Smooth muscle cell (in vitro differentiated cells): Measurements from ENCODE around the gene OR4D2. TPM values are rescaled to one million over a fixed set of nuclear protein-coding genes. Genes with fewer than 3 reads are reported as not detected.

Source experiments
- DNase-seq: peaks from one replicate; lab custom pipeline; 2025; ENCODE audit not compliant: unreplicated experiment; lab: John Stamatoyannopoulos, UW
- H2AFZ ChIP-seq: fragments of 200-600 bp; sonication (generic); 2 replicates; pipeline ENCODE4 v1.6.0; 2016; ENCODE audit warnings: antibody characterized with exemption, low read depth, mild to moderate bottlenecking
- H3F3A ChIP-seq: fragments of 200-600 bp; sonication (generic); 2 replicates; pipeline ENCODE4 v1.6.0; 2017; ENCODE audit warnings: antibody characterized with exemption, low read depth
- H3K27ac ChIP-seq: fragments of 200-600 bp; sonication (generic); 2 replicates; pipeline ENCODE4 v1.5.1; 2016; ENCODE audit warnings: low read depth, mild to moderate bottlenecking
- H3K27me3 ChIP-seq: fragments of 200-600 bp; sonication (generic); 2 replicates; pipeline ENCODE4 v1.6.1; 2016; ENCODE audit warnings: low read depth, mild to moderate bottlenecking
- H3K36me3 ChIP-seq: fragments of 200-600 bp; sonication (generic); 2 replicates; pipeline ENCODE4 v1.5.1; 2016; ENCODE audit warnings: low read depth
- H3K4me1 ChIP-seq: fragments of 200-600 bp; sonication (generic); 2 replicates; pipeline ENCODE4 v1.5.1; 2016; ENCODE audit warnings: low read depth
- H3K4me2 ChIP-seq: fragments of 200-600 bp; sonication (generic); 2 replicates; pipeline ENCODE4 v1.6.0; 2016; ENCODE audit warnings: mild to moderate bottlenecking
- H3K4me3 ChIP-seq: fragments of 200-600 bp; sonication (generic); 2 replicates; pipeline ENCODE4 v1.5.1; 2016; ENCODE audit warnings: mild to moderate bottlenecking
- H3K79me2 ChIP-seq: fragments of 200-600 bp; sonication (generic); 2 replicates; pipeline ENCODE4 v1.6.0; 2016; ENCODE audit warnings: low read depth, mild to moderate bottlenecking
- H3K9ac ChIP-seq: fragments of 200-600 bp; sonication (generic); 2 replicates; pipeline ENCODE4 v1.6.0; 2016; ENCODE audit warnings: low read depth
- H3K9me3 ChIP-seq: fragments of 200-600 bp; sonication (generic); replicated peaks from 2 replicates; pipeline ENCODE4 v1.5.1; 2016; ENCODE audit warnings: low read depth
- H4K20me1 ChIP-seq: fragments of 200-600 bp; sonication (generic); 2 replicates; pipeline ENCODE4 v1.6.0; 2016; ENCODE audit warnings: low read depth
- CTCF ChIP-seq: fragments of 200-600 bp; sonication (generic); IDR thresholded peaks from 2 replicates; pipeline ENCODE4 v1.5.1; 2017; ENCODE audit warnings: borderline replicate concordance, mild to moderate bottlenecking, antibody characterized with exemption; ENCODE audit not compliant: insufficient read depth, poor library complexity, severe bottlenecking
- WGBS: methylation state at CpG from one replicate; pipeline ENCODE4 v1.1.7; 2016; ENCODE audit warnings: low lambda C conversion rate; 5-methylcytosine and 5-hydroxymethylcytosine counted together
- polyA plus RNA-seq: library from polyadenylated mRNA; unstranded; fragments of >200 nt; fragmentation: Nextera tagmentation; extraction: Ambion mirVana; gene quantifications from 2 replicates; pipeline ENCODE4 v1.2.1, GENCODE V29; 2016
- total RNA-seq: library from RNA; depleted of rRNA; stranded (reverse); fragments of >200 nt; gene quantifications from 2 replicates; pipeline ENCODE4 v1.2.3, GENCODE V29; 2014

OR4D2 gene
- total and polyA plus RNA-seq, 2 experiments from 2014 or later = not detected

DNA sequence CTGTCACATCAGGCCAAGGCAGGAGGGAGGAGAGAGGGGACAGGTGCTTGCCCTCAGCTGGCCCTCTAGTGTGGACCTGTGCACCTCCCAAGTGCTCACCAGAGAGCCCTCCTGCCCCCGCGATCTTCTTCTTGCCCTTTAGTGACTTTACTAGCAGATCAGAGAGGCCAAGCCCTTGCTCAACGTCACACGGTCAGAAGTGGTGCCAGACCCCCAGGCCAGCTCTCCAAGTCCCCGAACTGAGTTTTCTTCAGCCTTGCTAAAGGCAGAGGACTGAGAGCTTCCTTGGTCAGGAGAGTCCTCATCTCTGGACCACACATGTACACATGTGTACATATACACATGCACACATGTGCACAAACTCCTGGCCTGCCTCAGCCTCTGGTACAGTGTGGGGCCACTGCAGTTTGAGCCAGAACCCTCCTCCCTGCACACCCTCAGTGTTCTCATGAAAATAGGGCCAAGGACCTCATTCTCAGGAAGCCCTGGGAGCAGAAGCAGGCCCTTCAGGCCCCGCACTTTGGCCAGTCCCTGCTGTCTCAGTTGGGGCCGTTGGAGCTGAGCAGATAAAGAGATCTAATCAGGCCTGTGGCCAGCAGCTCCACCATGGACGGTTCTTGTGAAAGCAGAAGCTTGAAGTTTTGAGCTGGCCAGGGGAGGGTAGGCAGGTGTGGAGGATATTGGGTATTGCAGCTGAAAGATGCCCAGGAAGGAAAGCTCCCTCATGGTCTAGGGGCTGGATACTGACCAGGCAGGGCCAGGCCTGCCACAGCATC is 18.4 kb downstream of the OR4D2 start:
- Histone ChIP-seq H3K9me3 (no peaks in the 10 kb centered on the region), H4K20me1 (no peaks in the 10 kb centered on the region), H3K4me3 (no peak overlapping the region), H3K4me2 (no peak overlapping the region), H2AFZ (no peak overlapping the region), H3K79me2 (no peaks in the 10 kb centered on the region), H3K4me1 (no peaks in the 10 kb centered on the region), H3K36me3 (no peaks in the 10 kb centered on the region), H3F3A (no peaks in the 10 kb centered on the region), H3K9ac (no peak overlapping the region), H3K27me3 (peaks cover 3% of the 10 kb centered on the region), H3K27ac (no peak overlapping the region)
- 77% methylated on average over 8 of the region's 8 CpGs for WGBS
- DNase-seq = no peak
- no peak for TF ChIP-seq CTCF

DNA sequence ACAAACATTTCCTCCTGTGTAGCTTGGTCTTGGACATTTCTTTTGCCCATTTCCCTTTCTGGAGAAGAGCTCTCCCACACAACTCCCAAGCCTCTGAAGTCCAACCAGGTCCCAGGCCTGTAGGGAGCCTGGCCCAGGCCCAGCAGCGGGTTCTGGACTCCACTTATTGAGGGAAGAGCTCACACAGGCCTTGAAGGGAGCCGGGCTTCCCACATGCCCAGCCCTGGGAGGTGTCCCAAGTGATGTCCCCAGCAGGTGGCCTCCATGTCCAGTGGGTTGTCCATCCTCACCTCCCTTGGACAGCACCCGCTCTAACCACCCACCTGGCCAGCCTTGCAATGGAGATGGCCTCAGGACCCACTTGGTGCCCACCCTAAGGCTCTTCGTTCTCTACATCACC is 19.8 kb downstream of the OR4D2 start:
- Histone ChIP-seq H3K4me2 (no peak overlapping the region), H3K79me2 (no peaks in the 10 kb centered on the region), H3K4me3 (no peak overlapping the region), H3K27ac (no peak overlapping the region), H4K20me1 (no peaks in the 10 kb centered on the region), H3K9me3 (no peaks in the 10 kb centered on the region), H3K9ac (no peak overlapping the region), H3F3A (no peaks in the 10 kb centered on the region), H3K27me3 (no peaks in the 10 kb centered on the region), H3K4me1 (no peaks in the 10 kb centered on the region), H3K36me3 (no peaks in the 10 kb centered on the region), H2AFZ (no peak overlapping the region)
- no peak for TF ChIP-seq CTCF
- 83% methylated on average over 4 of the region's 4 CpGs for WGBS
- no peak for DNase-seq

- no peaks in the 10 kb centered on the region for H3F3A ChIP-seq
- H3K9ac ChIP-seq = no peak overlapping the region
- no peak overlapping the region for H3K4me3 ChIP-seq
- H4K20me1 ChIP-seq = no peaks in the 10 kb centered on the region
- H3K36me3 ChIP-seq = no peaks in the 10 kb centered on the region
- H3K27me3 ChIP-seq = no peaks in the 10 kb centered on the region
- DNase-seq = no peak
- H3K9me3 ChIP-seq = no peaks in the 10 kb centered on the region
- no peak for TF ChIP-seq CTCF
- no peak overlapping the region for H3K27ac ChIP-seq
- H3K4me2 ChIP-seq = no peak overlapping the region
- WGBS = 85% methylated on average over 6 of the region's 6 CpGs
- H3K4me1 ChIP-seq = no peaks in the 10 kb centered on the region
- no peaks in the 10 kb centered on the region for H3K79me2 ChIP-seq
- no peak overlapping the region for H2AFZ ChIP-seq
Measured at GRCh38 chr17:58187063-58187462, 20.3 kb downstream of the OR4D2 start.

DNA sequence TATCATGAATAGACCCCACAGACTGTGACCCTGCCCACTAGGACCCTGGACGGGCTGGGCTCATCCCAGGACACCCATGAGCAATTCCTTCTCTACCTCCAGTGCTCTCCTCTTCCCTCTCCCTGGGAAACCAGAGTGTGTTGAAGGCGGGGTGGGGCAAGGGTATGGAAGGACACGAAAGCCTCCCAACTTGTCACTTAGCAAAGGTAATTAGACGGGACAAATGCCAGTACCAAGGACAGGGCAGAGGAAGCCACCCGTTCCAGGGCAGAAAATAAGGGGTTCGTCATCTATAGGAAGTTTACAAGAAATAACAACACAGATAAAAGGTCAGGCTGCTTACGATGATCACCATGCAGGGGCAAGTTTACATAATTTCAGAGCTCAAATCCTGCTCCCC is 20.9 kb downstream of the OR4D2 start:
- Histone ChIP-seq H3K79me2 (no peaks in the 10 kb centered on the region), H3K36me3 (no peaks in the 10 kb centered on the region), H3K4me2 (no peak overlapping the region), H3K9me3 (no peaks in the 10 kb centered on the region), H4K20me1 (no peaks in the 10 kb centered on the region), H3F3A (no peaks in the 10 kb centered on the region), H3K4me3 (no peak overlapping the region), H3K27ac (no peak overlapping the region), H2AFZ (no peak overlapping the region), H3K4me1 (no peaks in the 10 kb centered on the region), H3K9ac (no peak overlapping the region), H3K27me3 (no peaks in the 10 kb centered on the region)
- TF ChIP-seq CTCF = no peak
- no peak for DNase-seq
- 72% methylated on average over 7 of the region's 7 CpGs for WGBS
